GM12875 (cell line): ENCODE data around the gene OR2T27.

Experiments used
- H3K4me3 ChIP-seq: one replicate; pipeline ENCODE4 v1.5.1; 2011; ENCODE audit warnings: low read depth, low read length, control low read depth
- TF ChIP-seq, protein P1 (sequence below): IDR thresholded peaks from 2 replicates; pipeline ENCODE4 v1.5.1; 2011; ENCODE audit warnings: low read depth, mild to moderate bottlenecking, control low read depth, inconsistent platforms, low read length, moderate library complexity, borderline replicate concordance; ENCODE audit not compliant: insufficient read depth

The OR2T27 gene

DNA sequence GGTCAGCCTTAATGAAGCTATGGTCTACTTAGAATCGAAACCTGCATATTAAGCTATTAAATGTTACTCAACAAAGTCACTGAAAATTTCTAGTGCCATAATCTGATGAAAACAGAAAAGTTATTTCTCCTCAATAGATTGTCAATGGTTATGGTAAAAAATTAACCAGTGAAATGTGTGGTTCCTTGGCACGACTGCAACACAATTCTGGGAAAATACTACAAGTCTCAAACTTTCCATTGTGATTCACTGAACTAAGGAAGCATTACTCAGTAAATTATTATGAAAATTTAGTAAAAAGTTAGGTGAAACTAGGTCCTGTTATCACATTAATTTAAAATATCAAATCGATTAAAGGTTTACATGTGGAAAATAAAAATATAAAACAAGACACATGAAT is 45.0 kb downstream of the OR2T27 start:
- TF ChIP-seq, protein P1, sequence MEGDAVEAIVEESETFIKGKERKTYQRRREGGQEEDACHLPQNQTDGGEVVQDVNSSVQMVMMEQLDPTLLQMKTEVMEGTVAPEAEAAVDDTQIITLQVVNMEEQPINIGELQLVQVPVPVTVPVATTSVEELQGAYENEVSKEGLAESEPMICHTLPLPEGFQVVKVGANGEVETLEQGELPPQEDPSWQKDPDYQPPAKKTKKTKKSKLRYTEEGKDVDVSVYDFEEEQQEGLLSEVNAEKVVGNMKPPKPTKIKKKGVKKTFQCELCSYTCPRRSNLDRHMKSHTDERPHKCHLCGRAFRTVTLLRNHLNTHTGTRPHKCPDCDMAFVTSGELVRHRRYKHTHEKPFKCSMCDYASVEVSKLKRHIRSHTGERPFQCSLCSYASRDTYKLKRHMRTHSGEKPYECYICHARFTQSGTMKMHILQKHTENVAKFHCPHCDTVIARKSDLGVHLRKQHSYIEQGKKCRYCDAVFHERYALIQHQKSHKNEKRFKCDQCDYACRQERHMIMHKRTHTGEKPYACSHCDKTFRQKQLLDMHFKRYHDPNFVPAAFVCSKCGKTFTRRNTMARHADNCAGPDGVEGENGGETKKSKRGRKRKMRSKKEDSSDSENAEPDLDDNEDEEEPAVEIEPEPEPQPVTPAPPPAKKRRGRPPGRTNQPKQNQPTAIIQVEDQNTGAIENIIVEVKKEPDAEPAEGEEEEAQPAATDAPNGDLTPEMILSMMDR: no peak
- no peak overlapping the region for H3K4me3 ChIP-seq
